ENCODE data around the gene C10orf143. TPM values are rescaled to one million over a fixed set of nuclear protein-coding genes. Genes with fewer than 3 reads are reported as not detected.

C10orf143 gene
- total and polyA plus RNA-seq, 2 of the 8 experiments (the other 6 are each of a cell fraction or from before 2014, with no cell fraction given): 1.6 to 2.0 TPM

DNA sequence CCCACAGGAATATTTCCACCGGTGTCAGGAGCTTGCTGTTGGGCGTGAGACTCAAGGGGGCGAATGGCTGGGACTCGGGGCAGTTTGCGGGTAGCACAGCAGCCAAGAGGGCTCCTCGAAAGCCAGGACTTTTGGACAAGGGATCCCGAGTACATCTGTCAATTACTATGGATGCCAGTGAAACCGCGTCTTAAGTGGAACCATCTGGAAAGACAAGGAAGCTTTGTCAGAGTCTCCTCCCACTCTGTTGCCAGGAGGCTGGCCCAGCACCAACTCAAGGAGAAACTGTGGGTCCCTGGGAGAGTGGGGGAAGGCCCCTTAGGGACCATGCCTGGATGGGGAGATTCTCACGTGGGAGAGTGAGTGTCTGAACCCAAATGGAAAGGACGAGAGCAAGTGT, 57.1 kb downstream of the C10orf143 start:
- no peaks in the 10 kb centered on the region for H3K79me1 ChIP-seq (ENCODE audit: low read depth, low read length)
- H2AFZ ChIP-seq (ENCODE audit: low read length): no peak overlapping the region
- H3K4me2 ChIP-seq (ENCODE audit: insufficient read depth in 1 of 2, low read depth in 2 of 2, low read length in 2 of 2): no peak overlapping the region
- H3K9me3 ChIP-seq (ENCODE audit: insufficient read depth in 2 of 2, low read depth in 1 of 2, low read length in 1 of 2): peaks cover 2 to 3% of the 10 kb centered on the region in 2 experiments; a peak in 2 of 4 replicates
- no peaks in the 10 kb centered on the region for H3K23me2 ChIP-seq (ENCODE audit: low read depth, low read length)
- no peak overlapping the region for H4K91ac ChIP-seq (replicated peaks; ENCODE audit: insufficient read length, low read length)
- no peaks in the 10 kb centered on the region for H4K20me1 ChIP-seq (replicated peaks in 1 of 2; ENCODE audit: control insufficient read depth in 1 of 2, insufficient read depth in 2 of 2, low read length in 2 of 2)
- H3K56ac ChIP-seq (replicated peaks; ENCODE audit: insufficient read length, low read depth, low read length): no peak overlapping the region
- no peak overlapping the region for H2BK15ac ChIP-seq (ENCODE audit: low read length)
- no peaks in the 10 kb centered on the region for H3K27me3 ChIP-seq (replicated peaks in 1 of 4; ENCODE audit: control insufficient read depth in 3 of 4, extremely low read depth in 1 of 4, insufficient read depth in 3 of 4, low read length in 3 of 4)
- H3K23ac ChIP-seq (ENCODE audit: insufficient read length): no peak overlapping the region
- no peak overlapping the region for H4K5ac ChIP-seq (ENCODE audit: insufficient read length, low read depth, low read length)
- no peak overlapping the region for H4K8ac ChIP-seq (ENCODE audit: extremely low read depth, insufficient read depth, low read length)
- DNase-seq (ENCODE audit: low read depth in 1 of 2, low spot score in 2 of 2) (no peak), FAIRE-seq (no peak)
- no peak overlapping the region for H3K4me3 ChIP-seq (ENCODE audit: extremely low read depth in 1 of 4, insufficient read depth in 2 of 4, low read depth in 3 of 4, low read length in 4 of 4)
- no peak overlapping the region for H3K4ac ChIP-seq (replicated peaks; ENCODE audit: insufficient read length, low read depth, low read length)
- CTCF ChIA-PET (ENCODE audit: partially characterized antibody): interaction anchor here (0.6 to 3.3 kb wide), 4 partner anchors 9 to 136 kb away, joined by 3 to 10 read pairs (median 4); partner anchors contain the start of gene C10orf143
- no peaks in the 10 kb centered on the region for H3K36me3 ChIP-seq (ENCODE audit: control insufficient read depth in 2 of 4, insufficient read depth in 4 of 4, low read length in 3 of 4)
- H3K14ac ChIP-seq (ENCODE audit: insufficient read length): no peak overlapping the region
- H3K4me1 ChIP-seq (replicated peaks in 1 of 4; ENCODE audit: control insufficient read depth in 3 of 4, insufficient read depth in 4 of 4, low read length in 3 of 4): no peaks in the 10 kb centered on the region; a peak in 1 of 7 replicates
- H2AK5ac ChIP-seq (ENCODE audit: low read depth, low read length): no peak overlapping the region
- POLR2A ChIA-PET (ENCODE audit: partially characterized antibody): no interaction called here
- H2BK20ac ChIP-seq (ENCODE audit: low read length): no peak overlapping the region
- WGBS, 2 experiments (ENCODE audit: extremely low coverage in 1 of 2, insufficient coverage in 1 of 2, insufficient read length in 1 of 2, insufficient replicate concordance in 2 of 2, low coverage in 1 of 2, low lambda C conversion rate in 2 of 2, missing lambda C conversion rate in 1 of 2): 90% methylated on average over 11 of the region's 11 CpGs; no CpG with 5 or more reads in 1 of the 2 experiments
- no peak overlapping the region for H3K9ac ChIP-seq (replicated peaks in 1 of 4; ENCODE audit: extremely low read depth in 1 of 4, low read depth in 3 of 4, low read length in 3 of 4)
- no peak overlapping the region for H2BK12ac ChIP-seq (ENCODE audit: low read depth, low read length)
- TF ChIP-seq SIRT6 (IDR thresholded peaks at IDR 0.05; ENCODE audit: low read length) (no peak), RXRA (IDR thresholded peaks at IDR 0.05; ENCODE audit: insufficient read depth, low read depth, low read length) (no peak), CHD1 (IDR thresholded peaks at IDR 0.05; ENCODE audit: low read depth, low read length) (no peak), TAF1 (IDR thresholded peaks at IDR 0.05; ENCODE audit: low read depth, low read length) (no peak)
- no peak overlapping the region for H2BK120ac ChIP-seq (replicated peaks; ENCODE audit: low read depth, low read length)
- no peak overlapping the region for H3K18ac ChIP-seq (ENCODE audit: extremely low read depth, low read length)
- H2BK5ac ChIP-seq (ENCODE audit: low read depth, low read length): no peak overlapping the region
- no peaks in the 10 kb centered on the region for H3K79me2 ChIP-seq (ENCODE audit: control insufficient read depth in 1 of 2, insufficient read depth in 2 of 2, low read length in 2 of 2)
- no peak overlapping the region for H3K27ac ChIP-seq (ENCODE audit: low read depth, low read length)

Data from H1 (cell line).